HL-60/S4 treated with phorbol 12-myristate 13-acetate at 8.2 ng/mL for 4 days and 3 days (cell line): Measurements from ENCODE around the gene MRGPRE.

Source experiments
- in situ Hi-C: fragments of 300-500 bp; cut with MboI; formaldehyde crosslinking; loops from 2 replicates; pipeline ENCODE4 v1.15.0; 2022; ENCODE audit warnings: low sequenced_read_pairs

MRGPRE gene

DNA sequence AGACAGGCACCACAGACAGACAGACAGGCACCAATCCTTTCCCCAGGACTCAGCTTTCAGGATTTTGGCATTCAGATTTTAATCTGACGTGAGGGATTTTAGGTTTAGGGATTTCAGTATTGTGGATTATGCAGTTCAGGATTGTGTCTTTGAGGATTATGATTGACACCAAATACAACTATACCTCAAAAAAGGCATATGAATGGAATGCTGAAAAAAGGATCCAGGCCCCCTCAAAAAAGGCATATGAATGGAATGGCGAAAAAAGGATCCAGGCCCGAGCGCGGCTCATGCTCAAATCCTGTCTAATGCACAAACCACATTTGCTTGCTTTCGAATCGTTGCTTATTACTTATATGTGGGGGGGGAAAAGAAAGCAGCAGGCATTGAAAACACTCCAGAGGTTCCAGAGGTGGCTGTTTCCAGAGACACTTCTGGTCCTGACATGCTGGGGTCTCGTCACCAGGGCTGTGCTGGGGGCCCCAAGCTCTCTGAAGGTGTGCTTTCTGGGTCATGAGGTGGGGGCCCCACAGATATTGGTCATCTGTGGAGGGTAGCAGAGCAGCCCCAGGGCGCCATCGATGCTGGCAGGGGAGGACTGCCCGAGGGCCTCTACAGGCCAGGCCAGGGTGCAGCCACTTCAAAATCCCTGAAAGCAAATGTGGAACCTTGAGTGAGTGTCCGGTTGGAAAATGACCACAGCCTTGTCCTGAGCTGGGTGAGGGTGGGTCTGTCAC lies 50.3 kb downstream of the MRGPRE start:
- in situ Hi-C loops, result no loop called here

DNA sequence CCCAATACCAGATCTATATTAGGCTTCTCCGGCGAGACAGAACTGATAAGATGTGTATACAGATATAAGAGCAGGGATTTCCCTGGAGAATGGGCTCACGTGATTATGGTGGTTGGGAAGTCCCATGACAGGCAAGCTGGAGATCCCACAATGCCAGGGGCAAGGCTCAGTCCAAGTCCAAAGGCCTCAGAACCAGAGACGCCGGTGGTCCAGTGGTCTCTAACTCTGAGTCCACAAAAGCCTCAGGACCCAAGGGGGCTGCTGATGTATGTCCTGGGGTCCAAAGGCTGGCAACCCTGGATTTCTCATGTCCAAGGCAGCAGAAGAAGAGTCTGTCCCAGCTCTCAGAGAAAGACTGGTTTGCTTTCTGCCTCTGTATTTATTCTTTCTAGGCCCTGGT lies 51.3 kb downstream of the MRGPRE start:
- in situ Hi-C loops, result no loop called here

DNA sequence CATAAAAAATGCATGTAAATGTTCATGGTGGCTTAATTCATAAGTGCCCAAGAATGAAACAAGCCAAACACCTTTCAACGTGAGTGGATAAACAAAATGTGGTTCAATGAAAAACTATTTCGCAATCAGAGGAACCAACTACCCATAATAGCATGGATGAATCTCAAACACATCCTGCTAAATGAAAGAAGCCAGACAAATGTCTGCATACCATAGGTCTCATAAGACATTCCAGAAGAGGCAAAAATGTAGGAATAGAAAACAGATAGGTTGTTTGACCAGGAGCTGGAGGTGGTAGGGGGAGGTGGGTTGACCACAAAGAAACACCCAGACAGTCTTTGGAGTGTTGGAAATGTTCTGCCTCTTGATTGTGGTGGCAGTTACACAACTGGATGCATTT lies 53.9 kb downstream of the MRGPRE start:
- in situ Hi-C loops, result no loop called here

DNA sequence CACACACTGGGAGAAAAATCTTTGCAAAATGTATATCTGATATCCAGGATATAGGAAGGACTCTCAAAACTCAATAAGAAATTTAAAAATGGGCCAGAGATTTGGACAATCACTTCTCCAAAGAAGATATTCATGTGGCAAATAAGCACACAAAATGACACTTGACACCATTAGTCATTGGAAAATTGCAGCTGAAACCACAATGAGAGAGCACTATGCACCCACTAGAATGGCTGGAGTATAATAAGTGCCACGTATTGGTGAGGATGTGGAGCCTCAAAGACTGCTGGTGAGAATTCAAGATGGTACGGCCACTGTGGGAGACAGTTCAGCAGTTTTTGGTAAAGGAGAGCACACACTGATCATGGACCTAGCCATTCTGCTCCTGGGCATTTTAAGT lies 54.3 kb downstream of the MRGPRE start:
- in situ Hi-C loops, result no loop called here
